ENCODE data around the gene ABHD12B. TPM values are rescaled to one million over a fixed set of nuclear protein-coding genes. Genes with fewer than 3 reads are reported as not detected.
A peak's percentile ranks its signal among the peaks of the same experiment; 100 is the strongest.
"Not testable (repeated sequence)": the region's sequence is repeated elsewhere in the genome, so short reads cannot be mapped to it uniquely, and the experiment has no call there.

Gene ABHD12B
- total RNA-seq, 1 experiment from 2014 or later: not detected

DNA sequence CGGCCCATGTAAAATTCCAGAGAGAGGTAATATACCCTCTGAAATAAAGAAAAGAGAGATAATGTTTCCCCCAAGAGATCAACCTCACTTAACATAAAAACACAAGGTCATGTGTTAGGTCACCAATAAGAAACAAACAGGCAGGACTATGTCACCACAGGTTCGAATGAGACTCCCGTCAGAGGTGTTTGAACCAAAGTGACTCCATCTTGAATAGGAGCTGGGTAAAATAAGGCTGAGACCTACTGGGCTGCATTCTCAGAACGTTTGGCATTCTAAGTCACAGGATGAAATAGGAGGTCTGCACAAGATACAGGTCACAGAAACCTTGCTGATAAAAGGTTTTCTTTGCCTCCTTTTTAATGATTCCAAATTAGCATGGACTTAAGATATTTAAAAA, 65.9 kb downstream of the ABHD12B start:
- Histone ChIP-seq H3K36me3 (no peaks in the 10 kb centered on the region), H3K9me3 (no peaks in the 10 kb centered on the region), H3K27me3 (no peaks in the 10 kb centered on the region), H3K4me3 (no peak overlapping the region)
- no peak for DNase-seq

GRCh38 chr14:50941151-50941550, 69.3 kb downstream of the ABHD12B start:
- Histone ChIP-seq H3K4me3 (no peak overlapping the region), H3K27me3 (no peaks in the 10 kb centered on the region), H3K9me3 (no peaks in the 10 kb centered on the region), H3K36me3 (no peaks in the 10 kb centered on the region)
- DNase-seq: no peak

DNA sequence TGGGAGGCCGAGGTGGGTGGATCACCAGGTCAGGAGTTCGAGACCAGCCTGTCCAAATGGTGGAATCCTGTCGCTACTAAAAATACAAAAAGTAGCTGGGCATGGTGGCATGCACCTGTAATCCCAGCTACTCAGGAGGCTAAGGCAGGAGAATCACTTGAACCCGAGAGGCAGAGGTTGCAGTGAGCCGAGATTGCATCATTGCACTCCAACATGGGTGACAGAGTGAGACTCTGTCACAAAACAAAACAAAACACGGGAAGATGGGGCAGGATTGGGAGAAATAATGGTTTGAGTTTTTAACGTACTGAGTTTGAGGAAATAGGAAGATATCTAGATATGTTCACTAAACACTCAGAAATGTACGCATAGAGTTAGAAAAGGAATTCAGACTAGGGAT, 69.8 kb downstream of the ABHD12B start:
- DNase-seq, H3K4me3 ChIP-seq, H3K36me3 ChIP-seq, H3K9me3 ChIP-seq, H3K27me3 ChIP-seq: not testable (repeated sequence)

DNA sequence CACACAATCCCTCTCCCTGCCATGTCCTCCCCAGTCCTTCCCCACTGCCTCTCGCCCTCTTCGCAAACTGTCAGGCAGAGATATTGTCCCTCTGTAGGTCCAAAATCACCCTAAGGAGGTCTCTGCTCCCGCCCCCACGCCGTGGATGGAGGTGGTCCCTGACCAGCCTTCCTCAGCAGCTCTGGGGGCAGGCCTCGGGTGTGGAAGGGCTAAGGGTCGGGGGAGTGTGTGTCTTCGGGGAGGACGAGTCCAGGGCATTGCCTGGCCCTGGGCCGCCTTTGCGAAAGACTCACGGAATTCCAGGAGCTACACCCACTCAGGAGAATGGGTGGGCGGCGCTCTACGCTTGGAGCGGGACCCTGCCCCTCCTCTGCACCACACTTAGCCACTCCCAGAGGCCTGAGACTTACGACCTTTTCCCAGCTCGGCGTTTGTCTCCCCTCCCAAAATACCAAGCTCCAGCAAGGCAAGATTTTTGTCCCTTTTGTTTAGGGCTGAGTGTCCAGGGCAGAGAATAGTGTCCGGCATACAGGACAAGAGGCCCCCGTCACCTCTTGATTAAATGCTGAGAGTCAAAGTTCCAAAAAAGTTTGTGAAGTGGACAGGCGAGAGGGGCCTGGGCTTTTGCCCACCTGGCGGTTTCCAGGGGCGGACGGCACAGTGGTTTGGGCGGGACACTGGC, 71.5 kb downstream of the ABHD12B start:
- peak overlapping the region; percentile 74 for H3K4me3 ChIP-seq
- no peaks in the 10 kb centered on the region for H3K9me3 ChIP-seq
- no peak for DNase-seq
- H3K36me3 ChIP-seq: no peaks in the 10 kb centered on the region
- no peaks in the 10 kb centered on the region for H3K27me3 ChIP-seq

DNA sequence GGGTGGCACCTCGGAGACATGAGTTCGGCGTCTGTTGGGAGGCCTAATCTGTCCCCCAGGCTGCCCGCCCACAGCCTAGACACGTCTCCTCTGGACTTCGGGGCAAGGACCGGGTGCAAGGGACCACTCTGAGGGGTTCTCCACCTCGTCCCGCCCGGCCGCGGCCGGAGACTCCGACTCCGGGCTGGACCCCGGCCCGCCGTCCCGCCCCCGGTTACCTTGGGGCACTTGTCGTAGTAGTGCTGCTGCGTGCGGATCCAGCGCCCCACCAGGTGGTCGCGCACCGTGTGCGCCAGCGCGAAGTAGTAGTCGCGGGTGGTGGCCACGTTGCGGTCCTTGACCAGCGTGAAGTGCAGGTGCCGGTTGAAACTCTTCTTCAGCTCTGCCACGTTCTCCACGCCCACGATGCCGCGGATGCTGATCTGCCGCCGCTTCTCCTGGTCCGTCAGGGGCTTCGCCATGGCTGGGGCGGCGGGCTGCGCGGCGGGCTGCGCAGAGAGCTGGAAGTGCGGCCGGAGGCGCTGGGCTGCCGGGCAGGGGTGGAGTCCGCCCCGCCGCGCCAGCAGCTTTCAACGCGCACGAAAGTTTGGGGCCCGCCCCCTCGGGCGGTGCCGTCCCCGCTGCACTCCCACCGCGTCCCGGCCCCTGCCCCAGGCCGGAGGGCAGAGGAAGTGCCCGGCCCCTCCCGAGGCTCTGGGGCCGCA, 72.2 kb downstream of the ABHD12B start, which contains the start of gene PYGL:
PYGL (minus strand) TSS at position 541 of the 704 bp plus-strand sequence; CDS start at position 461, 80 bp downstream.
- Histone ChIP-seq H3K27me3 (no peaks in the 10 kb centered on the region), H3K4me3 (peak within 1 kb of the TSS; percentile 74), H3K9me3 (no peaks in the 10 kb centered on the region), H3K36me3 (no peaks in the 10 kb centered on the region)
- DNase-seq: peak; percentile 71

DNA sequence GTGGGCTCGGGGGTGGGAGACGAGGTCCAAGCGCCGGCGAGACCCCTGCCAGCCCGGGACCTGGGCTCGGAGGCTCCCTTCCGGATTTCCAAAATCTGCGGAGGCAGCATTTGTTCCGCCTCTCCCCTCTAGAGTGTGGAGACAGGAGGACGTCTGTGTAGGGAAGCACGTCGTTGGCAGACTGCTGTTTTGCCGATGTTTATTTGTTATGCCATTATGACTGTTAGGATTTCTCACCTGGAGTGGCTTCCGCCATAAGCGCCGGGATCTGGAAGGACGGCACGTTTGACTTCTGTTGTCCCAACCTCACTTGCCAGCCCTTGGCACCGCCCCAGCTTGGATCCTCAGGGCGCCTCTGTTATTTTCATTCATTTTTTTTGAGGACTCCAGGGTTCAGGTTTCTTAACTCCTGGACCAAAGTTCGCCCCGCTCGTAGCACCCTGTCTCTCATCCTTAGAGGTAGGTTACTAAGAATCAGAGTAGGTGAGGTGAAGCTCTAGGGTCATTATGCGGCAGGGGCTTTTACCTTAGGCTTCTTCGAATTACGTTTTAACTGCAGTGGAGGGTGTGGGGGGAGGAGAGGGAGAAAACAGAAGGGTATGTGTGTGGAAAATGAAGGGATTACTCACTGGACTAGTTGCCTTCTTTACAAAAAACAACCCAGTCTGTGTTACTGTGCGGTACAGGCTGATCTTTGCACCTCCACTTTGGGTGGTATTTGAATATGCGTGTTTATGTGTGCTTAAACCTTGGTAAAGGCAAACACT, 73.0 kb downstream of the ABHD12B start:
- H3K27me3 ChIP-seq: no peaks in the 10 kb centered on the region
- H3K9me3 ChIP-seq: no peaks in the 10 kb centered on the region
- no peaks in the 10 kb centered on the region for H3K36me3 ChIP-seq
- H3K4me3 ChIP-seq: peak overlapping the region; percentile 74
- DNase-seq: peak; percentile 40

GRCh38 chr14:50946234-50946935, 74.5 kb downstream of the ABHD12B start:
- H3K36me3 ChIP-seq: no peaks in the 10 kb centered on the region
- H3K27me3 ChIP-seq: no peaks in the 10 kb centered on the region
- DNase-seq: no peak
- no peak overlapping the region for H3K4me3 ChIP-seq
- H3K9me3 ChIP-seq: no peaks in the 10 kb centered on the region

DNA sequence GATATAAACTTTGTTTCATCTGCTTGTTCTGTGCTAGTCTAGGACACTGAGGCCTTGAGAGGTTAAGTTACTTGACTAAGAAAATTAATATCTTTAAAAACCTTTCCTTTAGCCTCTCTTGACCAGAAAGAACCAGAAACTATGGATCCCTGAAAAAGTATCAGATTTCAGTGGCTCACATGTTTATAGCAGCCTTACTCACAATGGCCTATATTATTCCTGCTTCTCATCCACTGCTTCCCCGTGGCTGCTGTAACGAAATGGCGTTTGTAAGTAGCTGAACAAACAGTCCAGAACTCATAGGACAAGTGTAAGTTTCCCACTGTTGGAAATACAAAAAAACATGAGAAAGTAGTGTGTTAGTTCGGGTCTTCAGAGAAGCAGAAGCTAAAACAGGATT, 75.6 kb downstream of the ABHD12B start:
- no peak for DNase-seq
- Histone ChIP-seq H3K27me3 (no peaks in the 10 kb centered on the region), H3K4me3 (no peak overlapping the region), H3K9me3 (no peaks in the 10 kb centered on the region), H3K36me3 (no peaks in the 10 kb centered on the region)

DNA sequence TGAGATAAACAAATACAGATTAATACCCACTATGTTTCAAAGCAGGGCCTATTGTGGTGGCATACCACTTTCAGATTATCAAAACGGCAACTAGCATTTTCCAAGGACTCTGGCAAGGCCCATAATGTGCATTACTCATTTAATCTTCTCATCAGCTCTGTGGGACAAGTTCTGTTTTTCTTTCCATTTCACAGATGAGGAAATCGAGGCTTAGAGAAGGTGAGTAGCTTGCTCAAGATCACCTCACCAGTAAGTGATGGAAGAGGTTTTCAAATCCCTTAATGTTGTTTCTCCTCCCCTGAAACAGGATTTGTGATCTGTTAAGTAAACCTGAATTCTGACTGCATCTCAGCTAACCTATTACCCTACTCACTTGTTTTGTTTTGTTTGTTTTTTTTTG, 76.4 kb downstream of the ABHD12B start:
- DNase-seq: no peak
- Histone ChIP-seq H3K36me3 (no peaks in the 10 kb centered on the region), H3K4me3 (no peak overlapping the region), H3K27me3 (no peaks in the 10 kb centered on the region), H3K9me3 (no peaks in the 10 kb centered on the region)

GRCh38 chr14:50951032-50951431, 79.2 kb downstream of the ABHD12B start:
- no peak for DNase-seq
- Histone ChIP-seq H3K4me3 (no peak overlapping the region), H3K9me3 (no peaks in the 10 kb centered on the region), H3K36me3 (no peaks in the 10 kb centered on the region), H3K27me3 (no peaks in the 10 kb centered on the region)

DNA sequence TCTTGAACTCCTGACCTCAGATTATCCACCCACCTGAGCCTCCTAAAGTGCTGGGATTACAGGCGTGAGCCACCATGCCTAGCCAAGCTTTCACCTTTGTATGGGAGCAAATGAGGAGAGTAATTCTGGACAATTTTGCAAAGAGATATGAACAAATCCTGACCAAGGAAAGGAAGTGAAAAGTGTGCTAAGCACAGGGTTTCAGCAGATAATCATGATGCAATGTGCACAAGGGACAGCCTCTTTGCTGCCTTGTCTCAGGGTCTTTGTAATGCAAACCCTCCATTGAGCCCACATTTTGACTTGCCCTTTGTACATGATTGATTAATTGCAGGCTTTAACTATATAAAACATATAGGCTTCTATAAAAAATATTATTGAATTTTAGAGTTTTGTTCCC, 81.6 kb downstream of the ABHD12B start:
- no peak overlapping the region for H3K4me3 ChIP-seq
- no peaks in the 10 kb centered on the region for H3K36me3 ChIP-seq
- H3K27me3 ChIP-seq: no peaks in the 10 kb centered on the region
- no peaks in the 10 kb centered on the region for H3K9me3 ChIP-seq
- no peak for DNase-seq

Other genes with a start within 250 kb of the ABHD12B start
- 10.6 and 36.2 TPM in 2 replicates for gene SAV1, start 203.7 kb upstream of the ABHD12B start, total RNA-seq (2014; rRNA removed; shearing (Covaris generic); ENCODE audit: low replicate concordance)
- gene NIN, start 40.9 kb upstream of the ABHD12B start, total RNA-seq (2014; rRNA removed; shearing (Covaris generic); ENCODE audit: low replicate concordance): 7.1 and 7.2 TPM in 2 replicates
- 0.63 and 2.3 TPM in 2 replicates for gene PYGL, start 72.4 kb downstream of the ABHD12B start, total RNA-seq (2014; rRNA removed; shearing (Covaris generic); ENCODE audit: low replicate concordance)
- gene TRIM9, start 223.1 kb downstream of the ABHD12B start, total RNA-seq (2014; rRNA removed; shearing (Covaris generic); ENCODE audit: low replicate concordance): 0.33 and 0.79 TPM in 2 replicates